HCT116 (cell line): ENCODE data around the gene STRBP. TPM values are rescaled to one million over a fixed set of nuclear protein-coding genes. Genes with fewer than 3 reads are reported as not detected.

Experiments
- ATAC-seq: fragments of 200-7000 bp; cut with Tn5 transposase; 2 replicates; pipeline ENCODE4 v1.9.1; 2020; ENCODE audit warnings: mild to moderate bottlenecking, moderate library complexity
- BruUV-seq: library from RNA; stranded (reverse); fragments of 400-500 nt; replicated peaks from 2 replicates; lab custom pipeline; 2021; lab: Mats Ljungman, UMichigan
- CTCF ChIA-PET: fragments of 300-600 bp; sonication (Branson Sonifier 250); formaldehyde crosslinking; loops from one replicate; lab custom pipeline; 2021; ENCODE audit warnings: antibody characterized with exemption; lab: Charles Lee
- POLR2A ChIA-PET: fragments of 300-600, 350-600 bp; sonication (Branson Sonifier 250); formaldehyde crosslinking; loops from one replicate; lab custom pipeline; 2021; ENCODE audit warnings: antibody characterized with exemption; lab: Charles Lee
- RAD21 ChIA-PET, 2 experiments: fragments of 300-600 bp; sonication (Branson Sonifier 250); formaldehyde crosslinking; loops; one replicate each; lab custom pipeline; 2023; ENCODE audit warnings: low total read pairs in 2 of 2; ENCODE audit not compliant: uncharacterized antibody in 2 of 2, unreplicated experiment in 2 of 2, low non-redundant PET in 1 of 2; lab: Charles Lee
- DNase-seq: peaks from one replicate; pipeline ENCODE4 v3.0.0-alpha.2; 2010; ENCODE audit warnings: low read depth, low spot score
- H2AFZ ChIP-seq: fragments of 200-600 bp; shearing (Covaris generic), sonication (generic); 2 replicates; pipeline ENCODE4 v1.6.1; 2017; ENCODE audit warnings: low read depth, mixed run types, mixed read lengths, antibody characterized with exemption, low read length; ENCODE audit not compliant: poor library complexity, severe bottlenecking
- H3K27ac ChIP-seq: 2 replicates; pipeline ENCODE4 v1.5.1; 2012; ENCODE audit warnings: low read depth, low read length
- H3K27me3 ChIP-seq: fragments of 200-600 bp; sonication (generic); 2 replicates; pipeline ENCODE4 v1.6.1; 2016; ENCODE audit warnings: mixed run types, low read length, mixed read lengths; ENCODE audit not compliant: insufficient read depth
- H3K36me3 ChIP-seq, 2 experiments: fragments of 200-500 bp in 1 of 2; fragments of 200-600 bp in 1 of 2; sonication (Bioruptor generic) in 1 of 2; sonication (generic) in 1 of 2; 2 replicates each; pipeline versions ENCODE4 v1.5.1 to v1.6.1; 2014 to 2016; ENCODE audit warnings: low read length in 2 of 2, inconsistent platforms in 1 of 2, mixed read lengths in 1 of 2, mixed run types in 1 of 2; ENCODE audit not compliant: insufficient read depth in 2 of 2, control insufficient read depth in 1 of 2
- H3K4me1 ChIP-seq, 2 experiments: fragments of 200-600 bp in 1 of 2; sonication (generic) in 1 of 2; 2 replicates each; pipeline versions ENCODE4 v1.5.1 to v1.6.1; 2012 to 2017; ENCODE audit warnings: low read length in 2 of 2, inconsistent platforms in 1 of 2, mild to moderate bottlenecking in 1 of 2, mixed read lengths in 1 of 2, mixed run types in 1 of 2, moderate library complexity in 1 of 2; ENCODE audit not compliant: insufficient read depth in 2 of 2, control insufficient read depth in 1 of 2
- H3K4me2 ChIP-seq: fragments of 200-600 bp; sonication (generic); 2 replicates; pipeline ENCODE4 v1.6.1; 2017; ENCODE audit warnings: mixed run types, low read length, mixed read lengths
- H3K4me3 ChIP-seq, 2 experiments: fragments of 200-600 bp in 1 of 2; sonication (generic) in 1 of 2; replicated peaks in 1 of 2; 2 replicates each; pipeline ENCODE4 v1.5.1; 2011 to 2016; ENCODE audit warnings: low read length in 2 of 2, control low read depth in 1 of 2, low read depth in 1 of 2, mild to moderate bottlenecking in 1 of 2, mixed read lengths in 1 of 2, mixed run types in 1 of 2
- H3K79me2 ChIP-seq: fragments of 200-600 bp; sonication (generic); 2 replicates; pipeline ENCODE4 v1.6.1; 2017; ENCODE audit warnings: mild to moderate bottlenecking, mixed run types, low read length, moderate library complexity, mixed read lengths; ENCODE audit not compliant: insufficient read depth
- H3K9ac ChIP-seq: fragments of 200-600 bp; sonication (generic); 2 replicates; pipeline ENCODE4 v1.6.1; 2016; ENCODE audit warnings: low read length, mixed read lengths
- H3K9me2 ChIP-seq: fragments of 200-600 bp; sonication (generic), shearing (Covaris generic); 2 replicates; pipeline ENCODE4 v1.6.1; 2017; ENCODE audit warnings: mixed run types, mild to moderate bottlenecking, moderate library complexity; ENCODE audit not compliant: insufficient read depth
- H3K9me3 ChIP-seq, 2 experiments: fragments of 200-500 bp in 1 of 2; fragments of 200-600 bp in 1 of 2; sonication (Bioruptor generic) in 1 of 2; sonication (generic) in 1 of 2; 2 replicates each; pipeline ENCODE4 v1.6.1; 2014 to 2017; ENCODE audit warnings: low read length in 2 of 2, mixed read lengths in 2 of 2, inconsistent platforms in 1 of 2, low read depth in 1 of 2, mild to moderate bottlenecking in 1 of 2, mixed run types in 1 of 2, moderate library complexity in 1 of 2; ENCODE audit not compliant: control insufficient read depth in 1 of 2, insufficient read depth in 1 of 2
- H4K20me1 ChIP-seq: fragments of 200-600 bp; sonication (generic), shearing (Covaris generic); 2 replicates; pipeline ENCODE4 v1.6.1; 2017; ENCODE audit warnings: mixed run types, mild to moderate bottlenecking, moderate library complexity; ENCODE audit not compliant: insufficient read depth
- EZH2 ChIP-seq: fragments of 200-600 bp; sonication (generic); IDR thresholded peaks from 2 replicates; pipeline ENCODE4 v1.6.1; 2017; ENCODE audit warnings: antibody characterized with exemption, mixed run types
- EZH2phosphoT487 ChIP-seq: fragments of 200-600 bp; IDR thresholded peaks from 2 replicates; pipeline ENCODE4 v1.6.1; 2018; ENCODE audit warnings: antibody characterized with exemption, borderline replicate concordance
- FOSL1 ChIP-seq: IDR thresholded peaks from 2 replicates; pipeline ENCODE4 v1.6.1; 2012; ENCODE audit warnings: low read depth
- ZFX ChIP-seq: fragments of 450-650 bp; IDR thresholded peaks from 2 replicates; pipeline ENCODE4 v1.6.1; 2017
- intact Hi-C: fragments of 100-400 bp; cut with micrococcal nuclease; formaldehyde crosslinking; loops from 2 replicates; pipeline ENCODE4 v1.10.0; 2022
- total RNA-seq: library from RNA; stranded (reverse); gene quantifications from one replicate; pipeline ENCODE4 v1.2.1, GENCODE V29; 2021; ENCODE audit not compliant: unreplicated experiment
- TF ChIP-seq, protein P1 (sequence below), 3 experiments: fragments of 200-600 bp in 1 of 3; sonication (generic) in 1 of 3; IDR thresholded peaks in 2 of 3; conservative IDR thresholded peaks in 1 of 3; 2 replicates each; pipeline ENCODE4 v1.5.1; 2012 to 2017; ENCODE audit warnings: low read depth in 2 of 3, low read length in 2 of 3, antibody characterized with exemption in 1 of 3, borderline replicate concordance in 1 of 3, control low read depth in 1 of 3, mild to moderate bottlenecking in 1 of 3, mixed read lengths in 1 of 3, mixed run types in 1 of 3, moderate library complexity in 1 of 3; ENCODE audit not compliant: insufficient read depth in 1 of 3

STRBP gene
- total RNA-seq, 1 experiment from 2014 or later = 30.4 TPM

DNA sequence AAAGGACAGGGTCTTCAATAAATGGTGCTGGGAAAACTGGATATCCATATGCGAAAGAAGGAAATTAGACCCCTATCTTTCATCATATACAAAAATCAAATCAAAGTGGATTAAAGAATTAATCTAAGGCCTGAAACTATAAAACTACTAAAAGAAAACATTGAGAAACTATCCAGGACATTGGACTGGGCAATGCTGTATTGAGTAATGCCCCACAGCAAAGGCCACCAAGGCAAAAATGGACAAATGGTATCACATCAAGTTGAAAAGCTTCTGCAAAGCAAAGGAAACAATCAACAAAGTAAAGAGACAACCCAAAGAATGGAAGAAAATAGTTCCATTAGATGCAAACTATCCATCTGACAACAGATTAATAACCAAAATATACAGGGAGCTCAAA, 72.3 kb downstream of the STRBP start:
- CTCF ChIA-PET = no interaction called here
- POLR2A ChIA-PET = no interaction called here

DNA sequence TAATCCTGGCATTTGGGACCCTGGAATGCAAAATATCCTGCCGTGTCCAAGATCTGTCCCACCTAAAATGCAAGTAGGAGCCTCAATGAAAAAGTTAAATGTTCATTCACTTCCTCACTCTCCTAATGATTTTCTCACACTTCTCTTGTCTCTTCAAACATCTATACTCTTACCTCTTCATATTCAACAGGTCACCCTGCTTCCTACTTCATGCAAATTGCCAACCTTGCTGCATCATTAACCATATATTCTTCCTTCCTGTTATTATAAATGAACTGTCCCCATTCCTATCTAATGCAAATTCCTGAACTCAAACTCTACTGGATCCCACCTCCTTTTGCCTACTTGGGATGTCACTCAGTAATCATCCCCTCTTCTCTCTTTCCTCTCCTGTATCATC, 74.4 kb downstream of the STRBP start:
- no peaks in the 10 kb centered on the region for H3K9me2 ChIP-seq
- H4K20me1 ChIP-seq = no peaks in the 10 kb centered on the region; the same call in 1 of the 2 replicates
- no peak overlapping the region for H3K4me2 ChIP-seq
- H3K4me1 ChIP-seq = no peaks in the 10 kb centered on the region
- ChIA-PET RAD21 (no interaction called here), POLR2A (no interaction called here), CTCF (no interaction called here)
- H2AFZ ChIP-seq = no peak overlapping the region
- no peak overlapping the region for H3K9ac ChIP-seq
- no TSS peak for BruUV-seq
- no peaks in the 10 kb centered on the region for H3K9me3 ChIP-seq
- H3K36me3 ChIP-seq = no peaks in the 10 kb centered on the region
- H3K4me3 ChIP-seq = no peak overlapping the region
- H3K79me2 ChIP-seq = peaks cover 9% of the 10 kb centered on the region; the same call in 1 of the 2 replicates
- TF ChIP-seq EZH2phosphoT487 (no peak), ZFX (no peak)
- TF ChIP-seq, protein P1, sequence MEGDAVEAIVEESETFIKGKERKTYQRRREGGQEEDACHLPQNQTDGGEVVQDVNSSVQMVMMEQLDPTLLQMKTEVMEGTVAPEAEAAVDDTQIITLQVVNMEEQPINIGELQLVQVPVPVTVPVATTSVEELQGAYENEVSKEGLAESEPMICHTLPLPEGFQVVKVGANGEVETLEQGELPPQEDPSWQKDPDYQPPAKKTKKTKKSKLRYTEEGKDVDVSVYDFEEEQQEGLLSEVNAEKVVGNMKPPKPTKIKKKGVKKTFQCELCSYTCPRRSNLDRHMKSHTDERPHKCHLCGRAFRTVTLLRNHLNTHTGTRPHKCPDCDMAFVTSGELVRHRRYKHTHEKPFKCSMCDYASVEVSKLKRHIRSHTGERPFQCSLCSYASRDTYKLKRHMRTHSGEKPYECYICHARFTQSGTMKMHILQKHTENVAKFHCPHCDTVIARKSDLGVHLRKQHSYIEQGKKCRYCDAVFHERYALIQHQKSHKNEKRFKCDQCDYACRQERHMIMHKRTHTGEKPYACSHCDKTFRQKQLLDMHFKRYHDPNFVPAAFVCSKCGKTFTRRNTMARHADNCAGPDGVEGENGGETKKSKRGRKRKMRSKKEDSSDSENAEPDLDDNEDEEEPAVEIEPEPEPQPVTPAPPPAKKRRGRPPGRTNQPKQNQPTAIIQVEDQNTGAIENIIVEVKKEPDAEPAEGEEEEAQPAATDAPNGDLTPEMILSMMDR (IDR thresholded peaks at IDR 0.05 in 2 of 3, conservative IDR thresholded peaks at IDR 0.05 in 1 of 3; ENCODE audit: borderline replicate concordance in 1 of 3, insufficient read depth in 1 of 3, low read depth in 2 of 3, low read length in 2 of 3) = no peak
- no peak for ATAC-seq
- H3K27me3 ChIP-seq = no peaks in the 10 kb centered on the region
- DNase-seq = no peak
- intact Hi-C loops = no loop called here
- H3K27ac ChIP-seq = no peak overlapping the region

More for the DNA sequence above, 72.3 kb downstream of the STRBP start:
- H3K27ac ChIP-seq = no peak overlapping the region
- no peak overlapping the region for H3K4me3 ChIP-seq
- no peak overlapping the region for H3K4me2 ChIP-seq
- H3K79me2 ChIP-seq = peaks cover 9% of the 10 kb centered on the region; the same call in 1 of the 2 replicates
- no peaks in the 10 kb centered on the region for H3K9me3 ChIP-seq
- TF ChIP-seq FOSL1 (no peak), EZH2 (no peak), ZFX (no peak)
- H4K20me1 ChIP-seq = no peaks in the 10 kb centered on the region; the same call in 1 of the 2 replicates
- DNase-seq (no peak), ATAC-seq (no peak)
- H3K9ac ChIP-seq = no peak overlapping the region
- no peak overlapping the region for H2AFZ ChIP-seq
- no peaks in the 10 kb centered on the region for H3K4me1 ChIP-seq
- intact Hi-C loops = no loop called here
- no TSS peak for BruUV-seq
- no peaks in the 10 kb centered on the region for H3K27me3 ChIP-seq
- no peaks in the 10 kb centered on the region for H3K9me2 ChIP-seq
- no peaks in the 10 kb centered on the region for H3K36me3 ChIP-seq
- RAD21 ChIA-PET = no interaction called here
